ENCODE data around the gene CFL2. TPM values are rescaled to one million over a fixed set of nuclear protein-coding genes. Genes with fewer than 3 reads are reported as not detected.

CFL2 gene
- polyA plus RNA-seq, 1 of the 3 experiments (the other 2 are of a cell fraction) = 48.1 TPM

DNA sequence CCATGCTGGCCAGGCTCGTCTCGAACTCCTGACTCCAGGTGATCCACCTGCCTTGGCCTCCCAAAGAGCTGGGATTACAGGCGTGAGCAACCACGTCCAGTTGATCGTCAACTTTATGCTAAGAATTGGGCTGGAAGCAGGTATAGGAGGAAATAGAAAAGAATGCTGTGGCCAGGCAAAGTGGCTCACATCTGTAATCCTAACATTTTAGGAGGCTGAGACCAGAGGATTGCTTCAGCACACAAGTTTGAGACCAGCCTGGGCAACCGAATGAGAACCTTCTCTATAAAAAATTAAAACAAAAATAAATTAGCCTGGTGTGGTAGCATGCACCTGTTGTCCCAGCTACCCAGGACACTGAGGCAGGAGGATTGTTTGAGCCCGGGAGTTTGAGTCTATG, 47.4 kb downstream of the CFL2 start:
- POLR2A ChIA-PET = no interaction called here
- H2AFZ ChIP-seq (ENCODE audit: low read depth) = no peak overlapping the region
- H3F3A ChIP-seq (replicated peaks; ENCODE audit: insufficient read depth) = peaks cover 15% of the 10 kb centered on the region
- H3K9ac ChIP-seq = no peak overlapping the region
- H3K36me3 ChIP-seq (replicated peaks in 1 of 2; ENCODE audit: control insufficient read depth in 1 of 2, insufficient read depth in 2 of 2, low read length in 1 of 2) = no peaks in the 10 kb centered on the region
- H3K4me3 ChIP-seq (ENCODE audit: low read depth in 2 of 2, low read length in 1 of 2) = no peak overlapping the region
- no peaks in the 10 kb centered on the region for H3K9me2 ChIP-seq
- no peak for TF ChIP-seq MXI1 (IDR thresholded peaks at IDR 0.05; ENCODE audit: low read depth, low read length)
- no peak for TF ChIP-seq CHD2 (IDR thresholded peaks at IDR 0.05; ENCODE audit: low read length, partially characterized antibody)
- TF ChIP-seq FOXJ3 (CRISPR knock-in tag; IDR thresholded peaks at IDR 0.05) = no peak
- no peak for TF ChIP-seq NRF1 (IDR thresholded peaks at IDR 0.05; ENCODE audit: low read depth, low read length)
- TF ChIP-seq, protein P1, sequence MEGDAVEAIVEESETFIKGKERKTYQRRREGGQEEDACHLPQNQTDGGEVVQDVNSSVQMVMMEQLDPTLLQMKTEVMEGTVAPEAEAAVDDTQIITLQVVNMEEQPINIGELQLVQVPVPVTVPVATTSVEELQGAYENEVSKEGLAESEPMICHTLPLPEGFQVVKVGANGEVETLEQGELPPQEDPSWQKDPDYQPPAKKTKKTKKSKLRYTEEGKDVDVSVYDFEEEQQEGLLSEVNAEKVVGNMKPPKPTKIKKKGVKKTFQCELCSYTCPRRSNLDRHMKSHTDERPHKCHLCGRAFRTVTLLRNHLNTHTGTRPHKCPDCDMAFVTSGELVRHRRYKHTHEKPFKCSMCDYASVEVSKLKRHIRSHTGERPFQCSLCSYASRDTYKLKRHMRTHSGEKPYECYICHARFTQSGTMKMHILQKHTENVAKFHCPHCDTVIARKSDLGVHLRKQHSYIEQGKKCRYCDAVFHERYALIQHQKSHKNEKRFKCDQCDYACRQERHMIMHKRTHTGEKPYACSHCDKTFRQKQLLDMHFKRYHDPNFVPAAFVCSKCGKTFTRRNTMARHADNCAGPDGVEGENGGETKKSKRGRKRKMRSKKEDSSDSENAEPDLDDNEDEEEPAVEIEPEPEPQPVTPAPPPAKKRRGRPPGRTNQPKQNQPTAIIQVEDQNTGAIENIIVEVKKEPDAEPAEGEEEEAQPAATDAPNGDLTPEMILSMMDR (IDR thresholded peaks at IDR 0.05) = no peak
- TF ChIP-seq RCOR1 (IDR thresholded peaks at IDR 0.05; ENCODE audit: low read length) = no peak
- TF ChIP-seq TAF1 (IDR thresholded peaks at IDR 0.05; ENCODE audit: borderline replicate concordance, low read depth, low read length) = no peak
- TF ChIP-seq, protein P2, sequence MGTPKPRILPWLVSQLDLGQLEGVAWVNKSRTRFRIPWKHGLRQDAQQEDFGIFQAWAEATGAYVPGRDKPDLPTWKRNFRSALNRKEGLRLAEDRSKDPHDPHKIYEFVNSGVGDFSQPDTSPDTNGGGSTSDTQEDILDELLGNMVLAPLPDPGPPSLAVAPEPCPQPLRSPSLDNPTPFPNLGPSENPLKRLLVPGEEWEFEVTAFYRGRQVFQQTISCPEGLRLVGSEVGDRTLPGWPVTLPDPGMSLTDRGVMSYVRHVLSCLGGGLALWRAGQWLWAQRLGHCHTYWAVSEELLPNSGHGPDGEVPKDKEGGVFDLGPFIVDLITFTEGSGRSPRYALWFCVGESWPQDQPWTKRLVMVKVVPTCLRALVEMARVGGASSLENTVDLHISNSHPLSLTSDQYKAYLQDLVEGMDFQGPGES (IDR thresholded peaks at IDR 0.05; ENCODE audit: low read depth, low read length) = no peak
- TF ChIP-seq POLR2AphosphoS5 (IDR thresholded peaks at IDR 0.05; ENCODE audit: low read depth, low read length) = no peak
- no peak for TF ChIP-seq NFIC (IDR thresholded peaks at IDR 0.05; ENCODE audit: borderline replicate concordance)
- TF ChIP-seq RXRA (IDR thresholded peaks at IDR 0.05; ENCODE audit: borderline replicate concordance, low read depth) = no peak
- TF ChIP-seq, protein P3, sequence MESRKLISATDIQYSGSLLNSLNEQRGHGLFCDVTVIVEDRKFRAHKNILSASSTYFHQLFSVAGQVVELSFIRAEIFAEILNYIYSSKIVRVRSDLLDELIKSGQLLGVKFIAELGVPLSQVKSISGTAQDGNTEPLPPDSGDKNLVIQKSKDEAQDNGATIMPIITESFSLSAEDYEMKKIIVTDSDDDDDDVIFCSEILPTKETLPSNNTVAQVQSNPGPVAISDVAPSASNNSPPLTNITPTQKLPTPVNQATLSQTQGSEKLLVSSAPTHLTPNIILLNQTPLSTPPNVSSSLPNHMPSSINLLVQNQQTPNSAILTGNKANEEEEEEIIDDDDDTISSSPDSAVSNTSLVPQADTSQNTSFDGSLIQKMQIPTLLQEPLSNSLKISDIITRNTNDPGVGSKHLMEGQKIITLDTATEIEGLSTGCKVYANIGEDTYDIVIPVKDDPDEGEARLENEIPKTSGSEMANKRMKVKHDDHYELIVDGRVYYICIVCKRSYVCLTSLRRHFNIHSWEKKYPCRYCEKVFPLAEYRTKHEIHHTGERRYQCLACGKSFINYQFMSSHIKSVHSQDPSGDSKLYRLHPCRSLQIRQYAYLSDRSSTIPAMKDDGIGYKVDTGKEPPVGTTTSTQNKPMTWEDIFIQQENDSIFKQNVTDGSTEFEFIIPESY (IDR thresholded peaks at IDR 0.05; ENCODE audit: borderline replicate concordance, low read depth) = no peak
- TF ChIP-seq GABPA (IDR thresholded peaks at IDR 0.05; ENCODE audit: low read depth) = no peak
- no peaks in the 10 kb centered on the region for H3K79me2 ChIP-seq (ENCODE audit: insufficient read depth)
- peak overlapping the region in 1 of 2 experiments; percentile 87; a peak in 2 of 4 replicates for H3K27ac ChIP-seq (ENCODE audit: low read depth in 2 of 2, low read length in 1 of 2)
- no peak overlapping the region for H3K4me2 ChIP-seq
- CTCF ChIA-PET = no interaction called here
- WGBS (ENCODE audit: low lambda C conversion rate) = 91% methylated on average over 7 of the region's 7 CpGs
- no peaks in the 10 kb centered on the region for H3K9me3 ChIP-seq
- peaks cover 0 to 19% of the 10 kb centered on the region in 2 experiments; a peak in 3 of 4 replicates for H3K4me1 ChIP-seq (ENCODE audit: control insufficient read depth in 1 of 2, insufficient read depth in 2 of 2, low read depth in 1 of 2, low read length in 1 of 2)
- no peaks in the 10 kb centered on the region for H4K20me1 ChIP-seq (ENCODE audit: insufficient read depth)
- no peaks in the 10 kb centered on the region for H3K27me3 ChIP-seq (ENCODE audit: insufficient read depth)
- DNase-seq = no peak
